Vagina (tissue), 2 donors: ENCODE measurements around the gene SSUH2.

Source experiments
- POLR2A ChIP-seq, 2 donors: fragments of 450-650 bp; IDR thresholded peaks; one replicate each; pipeline ENCODE4 v1.6.1; 2017; ENCODE audit warnings: antibody characterized with exemption in 2 of 2, mild to moderate bottlenecking in 2 of 2, moderate library complexity in 2 of 2
- TF ChIP-seq, protein P1 (sequence below), 3 experiments: fragments of 450-650 bp in 2 of 3; fragments of 200-600 bp in 1 of 3; sonication (generic) in 1 of 3; IDR thresholded peaks; one replicate each; pipeline ENCODE4 v1.5.1; 2017 to 2019; ENCODE audit warnings: antibody characterized with exemption in 3 of 3, mild to moderate bottlenecking in 2 of 3, moderate library complexity in 2 of 3

DNA sequence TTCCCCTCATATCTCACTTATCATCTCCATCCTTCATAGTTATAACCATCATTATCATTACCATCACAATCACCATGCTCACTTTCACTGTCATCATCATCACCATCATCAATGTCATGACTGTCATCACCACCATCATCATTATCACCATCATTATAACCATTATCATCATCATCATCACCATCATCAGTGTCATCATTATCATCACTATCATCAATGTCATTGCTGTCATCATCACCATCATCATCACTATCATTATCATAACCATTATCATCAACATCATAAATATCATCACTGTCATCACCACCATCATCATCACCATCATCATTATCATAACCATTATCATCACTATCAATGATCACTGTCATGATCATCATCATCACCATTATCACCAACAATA, 44.1 kb downstream of the SSUH2 start:
- TF ChIP-seq, protein P1, sequence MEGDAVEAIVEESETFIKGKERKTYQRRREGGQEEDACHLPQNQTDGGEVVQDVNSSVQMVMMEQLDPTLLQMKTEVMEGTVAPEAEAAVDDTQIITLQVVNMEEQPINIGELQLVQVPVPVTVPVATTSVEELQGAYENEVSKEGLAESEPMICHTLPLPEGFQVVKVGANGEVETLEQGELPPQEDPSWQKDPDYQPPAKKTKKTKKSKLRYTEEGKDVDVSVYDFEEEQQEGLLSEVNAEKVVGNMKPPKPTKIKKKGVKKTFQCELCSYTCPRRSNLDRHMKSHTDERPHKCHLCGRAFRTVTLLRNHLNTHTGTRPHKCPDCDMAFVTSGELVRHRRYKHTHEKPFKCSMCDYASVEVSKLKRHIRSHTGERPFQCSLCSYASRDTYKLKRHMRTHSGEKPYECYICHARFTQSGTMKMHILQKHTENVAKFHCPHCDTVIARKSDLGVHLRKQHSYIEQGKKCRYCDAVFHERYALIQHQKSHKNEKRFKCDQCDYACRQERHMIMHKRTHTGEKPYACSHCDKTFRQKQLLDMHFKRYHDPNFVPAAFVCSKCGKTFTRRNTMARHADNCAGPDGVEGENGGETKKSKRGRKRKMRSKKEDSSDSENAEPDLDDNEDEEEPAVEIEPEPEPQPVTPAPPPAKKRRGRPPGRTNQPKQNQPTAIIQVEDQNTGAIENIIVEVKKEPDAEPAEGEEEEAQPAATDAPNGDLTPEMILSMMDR (IDR thresholded peaks at IDR 0.05), result no peak
- no peak for TF ChIP-seq POLR2A (IDR thresholded peaks at IDR 0.05)
